Stimulated activated CD8-positive, alpha-beta memory T cell treated with anti-CD3 and anti-CD28 coated beads, Interleukin-2, amount 100 ng/mL, for 1 hour (primary cell): ENCODE measurements around the gene ZNF711.
"Not testable (repeated sequence)": the region's sequence is repeated elsewhere in the genome, so short reads cannot be mapped to it uniquely, and the experiment has no call there.

ENCODE experiments used
- DNase-seq, 2 donors: peaks; one replicate each; pipeline ENCODE4 v3.0.0-alpha.2; 2020; ENCODE audit warnings: low read depth in 2 of 2

Gene ZNF711

DNA sequence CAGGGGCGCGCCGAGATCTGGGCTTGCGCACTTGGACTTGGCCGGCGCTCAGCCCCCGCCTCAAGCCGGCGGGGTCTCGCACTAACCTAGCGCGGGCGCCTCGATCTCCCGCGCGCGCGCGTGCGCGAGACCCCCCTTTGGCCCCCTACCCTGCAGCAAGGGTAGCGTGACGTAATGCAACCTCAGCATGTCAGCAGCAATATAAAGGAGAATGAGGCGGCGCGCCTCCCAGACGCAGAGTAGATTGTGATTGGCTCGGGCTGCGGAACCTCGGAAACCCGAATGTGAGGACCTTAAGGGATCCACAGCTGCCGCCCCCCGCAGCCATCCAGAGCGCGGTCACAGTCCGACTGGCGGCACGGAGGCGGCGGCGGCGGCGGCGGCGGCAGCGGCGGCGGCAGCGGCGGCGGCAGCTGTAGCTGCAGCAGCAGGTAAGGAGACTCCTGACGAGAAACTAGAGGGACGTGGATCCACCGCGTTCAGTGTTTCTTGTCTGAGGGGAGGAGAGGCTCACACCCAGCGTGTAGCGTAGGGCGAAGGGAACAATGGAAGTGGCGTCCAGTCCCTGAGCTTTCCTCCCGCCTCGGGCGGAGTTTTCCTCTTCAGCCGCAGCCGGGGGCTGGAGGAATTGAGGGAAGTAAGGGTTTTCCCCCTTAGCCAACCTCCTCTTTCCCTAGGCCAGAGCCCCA lies at the start of gene ZNF711, which contains the start of gene SATL1:
Gene ZNF711, plus strand, starts transcription at position 231 of the 689 bp plus-strand sequence. CDS start 3,582 bp downstream, outside the sequence.
Gene SATL1, minus strand, starts transcription at position 19 of the 689 bp plus-strand sequence. CDS start 134,811 bp downstream, outside the sequence.
- DNase-seq, result no peak

DNA sequence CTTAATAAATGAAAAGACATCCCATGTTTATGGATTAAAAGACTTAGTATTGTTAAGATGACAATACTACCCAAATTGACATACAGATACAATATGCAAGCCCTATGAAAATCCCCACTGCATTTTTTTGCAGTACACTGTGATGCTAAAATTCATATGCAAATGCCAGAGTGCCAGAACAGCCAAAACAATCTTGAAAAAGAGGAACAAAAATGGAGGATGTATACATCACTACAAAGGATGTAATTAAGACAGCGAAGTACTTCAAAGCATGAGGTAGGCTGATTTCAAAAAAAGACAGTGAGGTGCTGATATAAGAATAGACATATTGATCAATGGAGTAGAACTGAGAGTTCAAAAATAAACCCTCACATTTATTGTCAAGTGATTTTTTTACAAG lies 47.5 kb upstream of the ZNF711 start:
- no peak for DNase-seq

DNA sequence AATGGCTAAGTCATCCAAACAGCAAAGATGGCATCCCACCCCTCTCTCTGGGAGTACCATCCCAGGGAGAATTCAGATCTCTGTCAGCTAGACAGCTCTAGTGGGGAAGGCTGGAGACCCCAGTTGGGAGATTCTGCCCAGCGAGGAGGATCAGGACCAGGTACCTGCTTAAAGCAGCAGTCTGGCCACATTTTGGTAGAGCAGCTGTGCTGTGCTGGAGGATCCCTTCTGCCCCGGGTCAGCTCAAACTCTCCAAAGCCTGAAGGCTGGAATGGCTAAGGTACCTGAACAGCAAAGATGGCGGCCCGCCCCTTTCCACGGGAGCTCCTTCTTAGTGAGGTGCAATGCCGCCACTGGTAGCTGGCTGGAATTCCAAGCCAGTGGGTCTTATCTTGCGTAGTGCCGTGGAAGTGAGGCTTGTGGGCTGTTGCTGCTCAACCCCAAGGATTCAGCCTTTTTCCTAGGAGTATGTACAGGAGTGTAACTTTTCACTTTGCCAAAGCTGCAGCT lies 40.3 kb upstream of the ZNF711 start:
- no peak for DNase-seq

DNA sequence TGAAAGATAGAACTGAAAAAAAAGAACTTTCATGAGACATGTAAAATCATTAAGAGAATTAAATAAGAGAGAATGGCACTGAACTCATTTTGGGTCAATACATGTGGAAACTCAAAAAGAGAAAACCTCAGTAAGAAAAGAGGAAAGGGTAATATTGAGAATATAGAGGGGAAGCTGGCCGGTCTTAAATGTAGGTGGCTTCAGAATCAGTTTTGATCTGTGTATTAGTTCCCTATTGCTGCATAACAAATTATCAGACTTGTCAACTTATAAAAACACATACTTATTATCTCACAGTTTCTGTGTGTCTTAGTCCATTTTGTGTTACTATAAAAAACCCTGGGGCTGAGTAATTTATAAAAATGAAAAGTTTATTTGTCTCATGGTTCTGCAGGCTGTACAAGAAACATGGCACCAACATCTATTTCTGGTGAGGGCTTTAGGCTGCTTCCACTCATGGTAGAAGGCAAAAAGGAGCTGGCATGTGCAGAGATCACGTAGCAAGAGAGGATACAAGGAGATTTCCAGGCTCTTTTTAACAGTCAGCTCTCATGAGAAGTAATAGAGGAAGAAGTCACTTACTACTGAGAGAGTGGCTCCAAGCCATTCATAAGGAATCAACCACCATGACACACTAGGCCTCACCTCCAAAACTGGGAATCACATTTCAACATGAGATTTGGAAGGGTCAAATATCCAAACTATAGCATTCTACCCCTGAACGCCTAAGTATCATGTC lies 29.8 kb upstream of the ZNF711 start:
- DNase-seq, result no peak

DNA sequence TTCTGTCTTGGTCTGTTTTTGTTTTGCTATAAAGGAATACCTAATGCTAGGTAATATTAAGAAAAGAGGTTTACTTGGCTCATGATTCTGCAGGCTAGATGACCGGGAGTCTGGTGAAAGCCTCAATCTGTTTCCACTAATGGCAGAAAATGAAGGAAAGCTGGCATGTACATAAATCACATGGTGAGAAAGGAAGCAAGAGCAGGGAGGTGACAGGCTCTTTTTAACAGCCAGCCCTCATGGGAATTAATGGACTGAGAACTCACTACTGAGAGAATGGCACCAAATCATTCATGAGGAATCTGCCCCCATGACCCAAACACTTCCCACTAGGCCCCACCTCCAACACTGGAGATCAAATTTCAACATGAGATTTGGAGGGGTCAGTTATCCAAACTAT lies 27.8 kb upstream of the ZNF711 start:
- no peak for DNase-seq

DNA sequence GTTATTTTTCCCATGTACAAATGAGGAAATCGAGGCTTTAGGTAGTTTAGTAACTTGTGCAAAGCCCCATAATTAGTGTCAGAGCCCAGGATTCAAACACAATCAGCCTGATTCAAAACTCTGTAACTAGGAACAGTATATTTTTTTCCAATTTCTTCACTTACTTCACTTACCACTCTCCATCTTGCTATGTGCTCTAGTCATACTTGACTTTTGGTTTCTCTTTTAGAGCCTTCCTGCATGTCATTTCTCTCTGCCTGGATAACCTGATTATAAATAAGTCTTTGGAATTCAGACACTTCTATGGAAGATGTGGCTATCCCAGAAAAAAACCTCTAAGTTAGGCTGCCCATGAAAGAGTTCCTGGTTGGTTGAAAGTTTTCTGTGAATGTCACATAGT lies 22.4 kb upstream of the ZNF711 start:
- no peak for DNase-seq

DNA sequence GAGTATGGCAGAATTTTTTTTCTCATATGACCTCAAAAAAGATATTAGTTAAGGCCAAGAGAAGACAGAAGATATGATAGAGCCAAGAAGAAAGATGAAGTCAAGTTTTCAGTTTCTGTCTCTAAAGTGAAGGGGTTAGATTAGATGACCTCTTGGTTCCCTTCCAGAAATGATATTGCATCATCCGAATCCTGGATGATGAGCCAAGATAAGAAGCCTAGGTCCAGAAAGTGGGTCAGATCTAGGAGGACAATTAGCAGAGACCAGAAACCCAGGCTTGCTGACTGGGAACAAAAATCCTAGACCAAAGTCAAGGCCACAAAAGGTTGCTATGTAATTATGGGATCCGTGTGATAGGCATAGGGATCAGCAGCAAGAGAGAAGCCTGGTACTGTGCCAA lies 20.4 kb upstream of the ZNF711 start:
- DNase-seq, result no peak

DNA sequence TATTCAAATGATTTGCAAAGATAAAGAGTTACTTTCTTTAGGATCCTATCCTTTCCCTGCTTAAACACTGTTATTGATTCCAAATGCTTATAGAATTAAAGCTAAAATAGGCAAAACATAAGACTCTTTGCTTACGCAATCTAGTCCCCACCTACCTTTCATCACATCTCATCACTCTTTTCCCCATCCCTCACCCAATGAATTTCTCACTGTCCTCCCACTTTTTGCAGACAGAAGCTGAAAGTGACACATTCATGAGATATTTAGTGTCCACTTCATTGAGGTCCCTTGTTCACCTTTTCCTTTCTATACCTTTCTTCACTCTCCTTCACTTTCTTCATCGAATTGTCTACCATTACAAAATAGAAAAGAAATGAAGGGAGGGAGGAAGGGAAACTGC lies 636 bp upstream of the ZNF711 start:
- DNase-seq, result no peak

DNA sequence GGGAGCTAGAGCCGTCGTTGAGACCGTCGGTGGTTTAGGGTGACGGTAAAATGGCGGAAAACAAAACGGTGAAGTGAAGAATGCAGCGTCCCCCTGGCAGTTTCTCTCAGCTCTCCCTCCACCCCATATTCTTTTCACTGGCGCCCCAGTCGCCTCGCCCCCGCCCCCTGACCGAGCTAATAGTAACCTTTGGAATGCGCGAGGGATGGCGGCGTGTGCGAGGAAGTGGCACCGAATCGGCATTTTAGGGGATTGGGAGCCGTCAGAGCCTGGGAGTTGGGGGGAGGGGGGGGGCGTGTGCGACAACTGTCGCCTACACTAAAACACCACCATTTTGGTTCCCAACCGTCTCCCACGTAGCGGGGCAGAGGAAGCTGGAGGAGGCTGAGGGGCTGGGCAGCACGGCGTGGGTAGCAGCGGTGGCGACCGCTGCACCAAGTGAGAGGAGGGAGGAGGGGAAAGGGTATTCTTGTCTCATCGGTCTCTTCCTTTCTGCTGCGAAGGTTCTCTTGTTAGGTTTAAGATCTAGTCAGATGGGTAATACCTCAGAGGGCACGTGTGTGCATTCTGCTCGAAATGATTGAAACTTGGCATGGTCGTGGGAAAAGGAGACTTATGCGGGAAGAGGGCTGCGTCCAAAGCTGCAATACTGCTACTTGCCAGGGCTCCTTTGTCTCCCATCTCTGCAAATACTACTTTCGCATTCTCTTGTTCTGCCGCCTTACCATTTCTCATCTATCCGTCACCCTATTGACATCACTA lies 840 bp downstream of the ZNF711 start:
- no peak for DNase-seq

DNA sequence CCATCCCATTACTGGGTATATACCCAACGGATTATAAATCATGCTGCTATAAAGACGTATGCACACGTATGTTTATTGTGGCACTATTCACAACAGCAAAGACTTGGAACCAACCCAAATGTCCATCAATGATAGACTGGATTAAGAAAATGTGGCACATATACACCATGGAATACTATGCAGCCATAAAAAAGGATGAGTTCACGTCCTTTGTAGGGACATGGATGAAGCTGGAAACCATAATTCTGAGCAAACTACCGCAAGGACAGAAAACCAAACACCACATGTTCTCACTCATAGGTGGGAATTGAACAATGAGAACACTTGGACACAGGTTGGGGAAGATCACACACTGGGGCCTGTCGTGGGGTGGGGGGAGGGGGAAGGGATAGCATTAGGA lies 41.5 kb downstream of the ZNF711 start:
- not testable (repeated sequence) for DNase-seq

DNA sequence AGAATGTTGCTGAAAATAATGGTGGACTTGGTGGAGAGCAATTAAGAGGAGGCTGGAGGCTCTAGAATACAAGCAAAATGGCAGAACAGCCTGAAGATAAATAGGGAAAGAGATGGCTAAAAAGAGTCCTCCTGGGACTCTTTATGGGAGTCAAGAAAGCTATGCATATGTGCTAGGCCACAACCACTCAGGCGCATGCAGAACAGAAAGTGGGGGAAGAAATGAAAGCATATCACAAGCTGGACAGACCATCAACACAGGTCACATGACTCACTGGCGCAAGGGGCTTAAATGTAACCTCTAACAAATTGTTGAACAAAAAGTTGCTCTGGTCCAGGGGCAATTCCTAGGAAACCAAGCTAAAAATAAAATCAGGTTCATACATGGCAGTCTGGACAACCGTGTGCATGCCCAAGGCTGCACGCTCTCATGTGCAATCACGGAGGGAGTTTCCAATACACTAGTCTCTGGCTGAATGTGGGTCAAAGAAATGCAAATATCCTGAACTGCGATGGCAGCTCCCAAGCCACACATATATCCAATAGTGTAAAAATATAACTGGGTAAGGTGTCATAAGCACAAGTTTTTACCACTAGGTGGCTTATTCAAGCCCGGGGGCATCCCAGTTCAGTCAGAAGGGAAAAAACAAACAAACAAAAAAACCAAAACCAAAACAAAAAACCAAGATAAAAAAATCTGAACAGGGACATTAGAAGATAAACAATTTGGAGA lies 45.4 kb downstream of the ZNF711 start:
- DNase-seq, result no peak

DNA sequence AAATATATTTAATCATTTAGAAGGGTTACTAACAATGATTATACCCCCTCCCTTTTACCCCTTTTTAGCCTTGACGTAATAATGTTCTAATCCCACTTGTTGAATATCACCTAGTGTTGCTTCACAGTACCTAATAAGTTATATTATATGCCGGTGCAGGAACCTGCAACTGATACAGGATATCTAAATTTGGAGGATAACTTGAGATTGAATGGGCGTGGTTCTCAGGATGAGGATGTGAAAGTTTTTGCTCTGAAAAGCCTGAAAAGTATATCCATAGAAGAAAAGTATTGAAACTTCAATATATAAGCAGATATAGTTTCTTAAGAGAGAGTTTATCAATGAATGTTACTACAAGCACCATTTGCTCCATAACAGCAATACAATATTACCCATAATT lies 59.8 kb downstream of the ZNF711 start:
- no peak for DNase-seq

DNA sequence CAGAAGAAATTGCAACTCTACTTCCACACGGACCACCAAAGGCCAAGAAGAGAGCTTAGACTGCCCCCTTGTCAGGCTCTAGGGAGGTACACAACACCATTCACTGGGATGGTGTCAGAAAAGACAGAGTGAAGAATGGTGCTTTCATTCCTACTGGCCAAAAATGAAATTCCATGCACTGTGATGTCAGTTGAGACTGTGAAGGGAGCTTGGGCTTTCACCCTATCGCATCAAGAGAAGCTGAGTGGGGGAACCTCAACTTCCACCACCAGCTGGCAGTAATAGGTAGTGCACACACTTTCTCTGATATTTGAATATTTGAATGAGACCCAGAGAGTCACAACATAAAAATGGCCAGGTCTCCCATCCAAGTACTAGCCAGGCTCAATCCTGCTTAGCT lies 65.9 kb downstream of the ZNF711 start:
- no peak for DNase-seq

DNA sequence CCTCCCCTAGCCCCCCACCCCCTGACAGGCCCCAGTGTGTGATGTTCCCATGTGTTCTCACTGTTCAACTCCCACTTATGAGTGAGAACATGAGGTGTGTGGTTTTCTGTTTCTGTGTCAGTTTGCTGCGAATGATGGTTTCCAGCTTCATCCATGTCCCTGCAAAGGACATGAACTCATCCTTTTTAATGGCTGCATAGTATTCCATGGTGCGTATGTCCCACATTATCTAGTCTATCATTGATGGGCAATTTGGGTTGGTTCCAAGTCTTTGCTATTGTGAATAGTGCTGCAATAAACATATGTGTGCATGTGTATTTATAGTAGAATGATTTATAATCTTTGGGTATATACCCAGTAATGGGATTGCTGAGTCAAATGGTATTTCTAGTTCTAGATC lies 67.6 kb downstream of the ZNF711 start:
- DNase-seq, result not testable (repeated sequence)
